Upper lobe of left lung (tissue), 4 donors: ENCODE results near the gene JCAD.

Experiments used
- CTCF ChIP-seq, 6 experiments: fragments of 450-650 bp in 4 of 6; fragments of 200-600 bp in 2 of 6; sonication (generic) in 2 of 6; IDR thresholded peaks; one replicate each; pipeline ENCODE4 v1.5.1; 2016 to 2019; ENCODE audit warnings: antibody characterized with exemption in 6 of 6
- POLR2A ChIP-seq, 4 donors: fragments of 450-650 bp; IDR thresholded peaks; one replicate each; pipeline ENCODE4 v1.5.1; 2016 to 2017; ENCODE audit warnings: antibody characterized with exemption in 4 of 4, mild to moderate bottlenecking in 2 of 4
- POLR2AphosphoS5 ChIP-seq, 2 donors: sonication (generic); formaldehyde crosslinking; IDR thresholded peaks; one replicate each; pipeline ENCODE4 v1.5.1; 2017; ENCODE audit warnings: antibody characterized with exemption in 2 of 2

GRCh38 chr10:30099101-30099500, 39.7 kb upstream of the JCAD start:
- TF ChIP-seq CTCF (IDR thresholded peaks at IDR 0.05) (no peak), POLR2A (IDR thresholded peaks at IDR 0.05) (no peak), POLR2AphosphoS5 (IDR thresholded peaks at IDR 0.05) (no peak)
